SW480 (cell line): Measurements from ENCODE around the gene TIE1.

ENCODE experiments used
- DNase-seq: peaks from one replicate; pipeline ENCODE4 v3.0.0-alpha.2; 2016; ENCODE audit warnings: low spot score

Gene TIE1

DNA sequence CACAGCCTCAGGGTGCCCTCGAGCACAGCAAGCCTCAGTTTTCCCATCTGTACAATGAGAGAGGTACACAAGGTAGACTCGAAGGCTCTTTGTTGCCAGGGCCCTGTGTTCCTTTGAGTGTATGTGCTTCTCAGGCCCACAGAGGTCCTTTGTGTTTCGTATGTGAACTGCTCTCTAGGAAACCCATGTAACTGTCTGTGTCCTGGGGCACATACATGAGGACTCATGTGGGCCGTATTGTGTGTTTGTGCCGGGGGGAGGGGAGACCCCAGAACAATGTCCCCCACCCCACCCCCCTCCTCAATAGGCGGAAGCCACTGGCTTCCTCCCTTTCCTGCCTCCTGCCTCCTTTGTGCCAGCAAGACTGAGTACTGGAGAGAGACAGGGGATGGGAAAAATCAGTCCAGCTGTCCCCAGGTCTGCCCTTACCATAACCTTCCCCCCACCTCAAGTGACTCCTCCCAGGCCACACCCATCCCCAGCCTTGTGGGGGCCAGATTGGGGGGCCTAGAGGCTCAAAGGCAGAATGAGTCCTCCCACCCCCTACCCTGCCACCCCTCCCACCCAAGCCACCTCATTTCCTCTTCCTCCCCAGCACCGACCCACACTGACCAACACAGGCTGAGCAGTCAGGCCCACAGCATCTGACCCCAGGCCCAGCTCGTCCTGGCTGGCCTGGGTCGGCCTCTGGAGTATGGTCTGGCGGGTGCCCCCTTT, at the start of gene TIE1:
Gene TIE1, plus strand, starts transcription at position 605 of the 717 bp plus-strand sequence. Its CDS starts 90 bp downstream, at position 695.
- no peak for DNase-seq

DNA sequence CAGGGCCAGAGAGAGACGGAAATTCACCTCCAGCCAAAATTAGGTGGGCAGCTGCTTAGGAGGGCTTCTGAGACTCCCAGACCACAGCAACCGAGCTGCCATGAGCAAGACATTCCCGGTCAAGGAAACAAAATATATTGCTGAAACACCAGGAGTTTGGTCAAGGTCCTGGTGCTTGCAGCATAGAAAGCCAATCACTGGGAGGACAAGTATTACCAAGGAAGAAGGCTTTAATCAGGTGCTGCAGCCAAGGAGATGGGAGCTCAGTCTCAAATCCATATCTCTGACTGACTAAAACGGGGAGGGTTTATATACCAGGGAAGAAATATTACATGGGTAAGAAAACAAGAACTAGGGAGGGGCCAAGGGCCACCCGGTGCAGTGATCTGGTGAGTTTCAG, 49.8 kb upstream of the TIE1 start:
- DNase-seq: no peak

DNA sequence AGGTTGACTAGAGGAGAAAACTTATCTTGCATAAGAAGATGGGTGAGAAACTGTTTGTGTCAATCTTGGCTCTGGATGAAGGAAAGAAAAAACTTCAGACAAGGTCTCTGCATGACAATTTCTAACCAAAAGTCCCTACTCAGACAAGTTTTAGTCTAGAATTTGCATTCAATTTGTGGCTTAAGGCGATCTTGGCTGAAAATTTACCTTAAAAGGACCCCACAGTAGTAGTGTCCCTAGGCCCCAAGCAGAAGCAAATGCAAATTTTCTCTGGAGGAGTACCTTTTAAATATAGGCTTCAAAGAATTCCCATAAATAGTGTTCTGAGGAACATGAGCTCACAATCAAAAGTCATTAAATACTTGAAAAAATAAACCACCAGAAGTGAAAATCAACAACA, 48.6 kb upstream of the TIE1 start:
- DNase-seq: no peak

DNA sequence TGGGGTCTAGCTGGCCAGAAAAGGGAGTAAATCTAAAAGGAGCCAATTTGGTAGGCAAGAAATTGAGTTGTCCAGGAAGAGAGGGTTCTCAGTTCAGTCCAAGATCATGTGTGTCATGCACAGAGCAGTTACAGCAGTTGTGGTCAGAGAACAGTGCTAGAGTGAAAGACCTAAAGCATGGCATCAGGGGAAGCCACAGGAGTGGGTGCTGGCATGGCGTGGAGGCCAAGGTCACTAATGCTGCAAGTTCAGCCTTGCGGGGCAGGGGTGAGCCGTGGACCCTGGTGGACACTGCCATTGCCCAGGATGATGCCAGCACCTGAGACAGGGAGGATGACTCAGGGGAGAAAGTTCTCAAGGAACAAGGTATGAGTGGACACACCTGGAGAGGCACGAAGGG, 47.6 kb upstream of the TIE1 start:
- no peak for DNase-seq

DNA sequence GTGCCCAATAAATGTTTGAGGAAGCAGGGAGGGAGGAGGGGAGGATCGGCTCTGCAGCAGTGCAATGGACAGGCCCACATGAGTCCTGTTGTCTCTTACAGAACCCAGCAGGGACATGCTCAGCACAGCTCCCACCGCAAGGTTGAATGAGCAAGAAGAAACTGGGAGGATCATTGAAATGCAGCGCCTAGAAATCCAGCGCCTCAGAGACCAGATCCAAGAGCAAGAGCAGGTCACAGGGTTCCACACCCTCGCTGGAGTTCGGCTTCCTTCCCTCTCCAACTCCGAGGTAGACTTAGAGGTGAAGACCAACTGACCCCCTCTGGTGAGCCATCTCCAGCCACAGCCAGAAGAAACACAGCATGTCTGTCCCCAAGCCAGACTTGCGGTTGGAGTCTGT, 46.9 kb upstream of the TIE1 start:
- no peak for DNase-seq

DNA sequence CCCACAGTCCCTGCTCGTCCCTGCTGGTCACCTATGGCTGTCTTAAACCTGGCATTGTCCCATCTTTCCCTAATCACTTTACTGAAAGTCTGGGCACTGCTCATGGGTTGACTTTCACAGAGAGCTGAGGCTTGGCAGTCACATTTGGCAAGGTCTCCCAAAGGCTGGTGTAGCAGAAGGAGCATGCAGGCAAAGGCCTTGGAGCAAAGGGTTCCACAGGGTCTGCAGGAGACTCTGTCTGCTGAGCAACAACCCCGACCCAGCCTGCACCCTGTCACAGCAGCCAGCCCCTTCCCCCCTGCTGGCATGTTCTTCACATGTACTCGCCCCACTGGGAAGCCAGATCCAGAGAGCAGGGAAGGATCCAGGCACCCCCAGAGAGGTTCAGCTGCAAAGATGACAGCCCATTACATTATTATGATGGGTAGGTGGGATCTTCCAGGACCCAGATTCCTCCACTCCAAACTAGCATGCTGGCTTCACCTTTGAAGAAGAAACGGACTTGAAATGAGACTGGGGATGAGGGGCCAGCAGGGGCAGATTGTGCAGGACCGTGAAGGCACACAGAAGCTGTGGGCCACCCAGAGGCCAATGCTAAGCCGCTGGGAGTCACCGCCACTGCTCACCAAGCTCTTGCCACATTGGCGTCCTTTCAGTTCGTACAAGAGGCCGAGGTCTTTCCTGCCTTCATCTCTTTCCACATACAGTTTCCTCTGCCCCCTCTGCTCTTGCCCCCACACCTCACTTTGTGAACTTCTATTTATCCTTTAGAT, 45.2 kb upstream of the TIE1 start:
- DNase-seq: no peak

DNA sequence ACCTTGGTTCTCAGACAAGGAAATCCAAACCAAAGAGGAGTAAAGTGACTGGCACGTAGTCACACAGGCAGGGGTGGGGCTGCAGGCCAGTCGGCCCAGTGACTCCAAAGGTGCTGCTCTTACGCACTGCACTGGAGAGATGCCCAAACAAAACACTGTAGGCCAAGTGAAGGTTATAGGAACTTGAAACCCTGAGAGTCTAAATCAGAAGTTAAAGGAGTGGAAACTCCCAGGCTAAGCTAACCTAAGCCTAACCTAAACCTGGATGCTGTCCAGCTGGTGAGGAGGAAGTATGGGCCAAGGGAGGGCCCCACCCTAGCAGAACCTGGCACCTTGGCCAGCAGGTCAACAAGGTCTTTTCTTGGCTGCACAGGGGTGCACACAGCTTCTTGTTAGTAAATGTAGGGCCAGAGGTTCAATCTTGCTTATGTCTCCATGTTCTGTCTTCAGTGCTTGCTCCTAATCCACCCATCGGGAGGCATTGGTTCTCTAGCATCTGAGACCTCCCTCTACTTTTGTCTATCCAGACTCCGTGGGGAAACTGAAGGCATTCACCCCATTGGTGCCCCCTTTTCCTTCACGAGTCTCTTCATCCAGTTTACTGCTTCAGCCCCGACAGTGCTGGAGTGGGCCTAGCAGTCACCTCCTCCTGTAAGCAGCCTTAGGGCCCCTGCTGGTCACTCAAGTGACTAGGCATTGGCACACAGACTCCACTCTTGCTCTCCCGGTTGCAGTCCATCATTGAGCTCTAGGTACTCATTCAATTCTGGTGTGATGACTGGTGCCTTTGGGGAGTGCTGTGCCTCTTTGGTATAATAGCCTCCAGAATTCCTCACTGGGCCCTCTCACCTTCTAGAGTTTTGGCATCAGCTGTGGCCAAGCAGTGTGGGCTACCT, 43.9 kb upstream of the TIE1 start:
- DNase-seq: no peak

DNA sequence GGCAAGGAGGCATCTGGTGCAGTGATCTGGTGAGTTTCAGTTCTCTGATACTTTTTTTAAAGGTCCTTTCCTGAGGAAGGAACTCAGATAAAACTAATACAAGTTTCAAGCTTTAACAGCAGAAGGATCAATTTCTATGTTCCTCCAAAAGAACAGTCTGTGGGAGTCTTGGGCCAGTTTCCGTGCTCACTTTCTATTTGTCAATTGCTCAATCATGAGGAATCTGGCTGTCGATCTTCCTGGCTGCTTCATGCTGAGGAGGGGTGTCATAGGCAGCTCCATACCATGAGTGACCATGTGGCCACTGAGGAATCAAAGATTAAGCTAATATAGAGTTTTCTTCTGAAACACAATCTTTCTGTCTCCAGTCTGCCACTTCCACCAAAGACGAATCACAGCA, 42.4 kb upstream of the TIE1 start:
- no peak for DNase-seq

DNA sequence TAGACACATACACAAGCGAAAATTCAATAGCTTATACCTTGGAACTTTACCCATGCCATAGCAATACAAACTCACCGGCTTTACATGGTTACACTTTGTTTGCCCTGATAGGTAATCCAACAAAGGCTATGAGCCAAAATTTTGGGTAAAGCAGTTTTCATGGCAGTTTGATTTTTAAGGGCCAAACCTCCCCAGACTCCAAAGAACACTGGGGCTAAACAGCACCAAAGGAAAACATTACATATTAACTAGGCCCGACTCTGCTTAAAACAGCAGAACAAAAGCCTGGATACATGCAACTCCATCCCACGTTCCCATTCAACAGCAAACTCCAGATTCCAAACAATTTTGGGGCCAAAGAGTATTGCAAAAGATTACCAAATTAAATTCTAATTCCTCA, 35.4 kb upstream of the TIE1 start:
- DNase-seq: no peak

DNA sequence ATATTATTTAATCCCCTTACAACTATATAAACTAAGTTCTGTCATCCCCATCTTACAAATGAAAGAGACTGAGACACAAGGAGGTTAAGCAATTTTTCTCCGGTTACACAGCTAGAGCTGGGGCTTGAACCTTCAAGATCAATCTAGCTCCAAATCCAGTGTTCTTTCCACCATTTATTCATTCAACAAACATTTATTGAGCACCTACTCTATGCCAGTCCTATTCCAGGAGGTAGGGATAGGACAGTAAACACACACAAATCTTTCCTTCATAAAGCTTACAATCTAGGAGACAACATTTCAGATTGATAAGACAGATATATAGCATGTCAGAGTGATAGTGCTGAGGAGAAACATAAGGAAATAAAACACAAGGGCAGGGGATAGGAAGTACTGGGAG, 33.9 kb upstream of the TIE1 start:
- no peak for DNase-seq

DNA sequence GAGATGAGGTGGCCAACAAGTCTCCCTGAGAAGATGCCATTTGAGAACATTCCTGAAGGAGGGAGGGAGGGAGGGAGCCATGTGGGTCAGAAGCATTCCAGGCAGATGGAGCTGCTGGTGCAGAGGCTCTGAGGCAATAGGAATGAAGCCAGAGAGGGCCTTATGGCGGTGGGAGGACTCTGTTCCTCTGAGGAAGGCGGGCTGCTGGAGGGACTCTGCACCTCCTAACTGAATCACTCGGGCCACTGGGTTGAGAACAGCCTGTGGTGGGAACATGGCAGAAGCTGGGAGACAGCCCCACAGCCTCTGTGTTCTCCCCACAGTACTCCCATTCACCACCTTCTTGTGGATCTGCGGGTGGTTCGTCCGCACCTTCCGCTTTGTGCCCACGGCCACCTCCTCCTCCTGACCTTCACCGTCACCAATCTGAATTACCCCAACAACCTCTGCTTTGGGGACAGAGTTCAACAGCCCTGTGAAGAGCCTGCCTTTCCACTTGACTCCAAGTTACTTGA, 33.4 kb upstream of the TIE1 start:
- no peak for DNase-seq

DNA sequence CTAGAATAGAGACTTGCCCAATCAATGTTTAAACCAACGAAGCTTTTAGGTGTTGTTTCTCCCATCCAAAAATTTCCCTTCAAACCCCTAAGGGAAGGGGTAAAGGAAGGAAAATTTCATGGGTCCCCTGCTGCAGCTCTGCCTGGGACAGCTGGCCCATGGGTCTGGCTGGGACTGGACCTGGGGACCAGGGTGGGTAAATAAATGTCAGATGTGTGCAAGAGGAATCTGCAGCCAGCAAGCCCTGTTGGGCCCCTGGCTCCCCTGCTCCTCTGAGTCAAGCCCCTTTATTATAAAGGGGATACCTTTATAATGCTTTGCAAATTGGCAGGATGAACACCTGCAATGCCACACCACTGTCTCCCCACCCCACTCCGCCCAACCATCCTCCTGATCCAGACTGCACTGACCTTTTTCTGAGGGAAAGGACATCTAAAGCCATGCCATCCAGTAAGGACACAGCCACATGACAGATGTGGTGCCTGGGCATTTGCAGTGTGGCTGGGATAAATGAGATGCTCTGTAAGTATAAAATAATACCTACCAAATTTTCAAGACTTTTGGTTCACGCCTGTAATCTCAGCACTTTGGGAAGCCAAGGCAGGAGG, 32.9 kb upstream of the TIE1 start:
- no peak for DNase-seq

DNA sequence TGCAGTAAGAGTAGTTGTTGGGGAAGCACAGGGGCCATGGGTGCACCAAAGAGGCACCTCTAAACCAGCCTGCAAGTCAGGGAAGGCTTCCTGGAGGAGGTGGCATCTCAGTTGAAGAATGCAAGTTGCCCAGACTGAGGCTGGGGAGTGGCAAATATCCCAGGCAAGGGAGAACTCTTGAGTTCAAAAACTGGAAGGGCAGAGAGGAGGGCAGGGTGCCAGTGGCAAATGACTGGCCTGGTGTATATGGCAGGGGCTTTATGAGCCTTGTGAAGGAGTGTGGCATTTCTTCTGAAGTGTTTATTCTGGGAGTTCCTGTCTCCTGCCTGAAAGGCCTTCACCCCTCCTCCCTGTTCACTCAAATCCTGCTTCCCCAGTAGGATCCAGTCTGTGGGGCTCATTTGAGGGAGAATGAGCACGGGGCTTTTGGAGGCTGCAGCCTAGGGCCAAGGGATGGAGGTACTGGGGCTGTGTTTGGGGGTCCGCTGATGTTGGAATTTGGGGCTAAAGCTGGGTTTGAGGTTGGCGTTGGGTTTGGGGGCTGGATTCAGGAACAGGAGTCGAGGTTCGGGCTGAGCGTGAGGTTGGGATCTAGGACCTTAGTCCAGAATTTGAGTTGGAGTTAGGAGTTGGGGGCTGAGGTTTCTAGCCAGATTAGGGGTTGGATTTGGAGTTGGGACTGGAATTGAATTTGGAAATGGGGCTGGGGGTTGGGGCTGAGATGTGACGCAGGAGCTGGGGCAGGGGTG, 31.0 kb upstream of the TIE1 start, which contains the start of gene TMEM125:
Gene TMEM125, plus strand, starts transcription at position 357 of the 749 bp plus-strand sequence. CDS start 2,740 bp downstream, outside the sequence.
- DNase-seq: no peak

DNA sequence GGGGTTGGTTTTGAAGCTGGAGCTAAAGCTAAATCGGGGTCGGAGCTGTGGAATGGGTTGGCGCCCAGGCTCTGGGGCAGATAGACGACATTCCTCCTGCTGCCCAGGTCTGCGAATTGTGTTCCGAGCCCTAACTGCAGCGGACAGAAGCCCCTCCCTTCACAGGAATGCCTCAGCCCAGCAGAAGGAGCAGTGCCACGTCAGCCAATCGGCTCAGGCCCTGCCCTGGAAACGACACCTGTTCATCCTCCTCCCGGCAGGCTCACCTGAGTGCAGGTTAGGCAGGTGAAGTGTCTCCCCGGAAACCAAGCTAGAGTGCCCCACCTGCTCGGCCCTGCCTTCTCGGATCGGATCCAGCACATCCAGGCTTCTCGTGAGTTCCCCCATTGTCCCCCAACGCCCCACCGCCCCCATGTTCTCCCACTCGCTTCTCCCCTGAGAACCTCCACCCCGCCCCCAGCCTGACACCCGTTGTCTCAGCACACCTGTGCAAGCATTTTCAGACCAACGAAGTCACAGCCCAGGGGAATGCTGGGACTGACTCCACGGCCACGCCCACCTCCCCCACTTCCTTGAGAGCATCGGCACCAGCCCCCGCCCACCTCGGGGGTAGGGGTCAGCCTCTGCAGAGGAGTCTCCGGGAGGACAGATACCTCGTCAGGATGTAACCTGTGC, 30.2 kb upstream of the TIE1 start:
- peak; percentile 85 for DNase-seq

DNA sequence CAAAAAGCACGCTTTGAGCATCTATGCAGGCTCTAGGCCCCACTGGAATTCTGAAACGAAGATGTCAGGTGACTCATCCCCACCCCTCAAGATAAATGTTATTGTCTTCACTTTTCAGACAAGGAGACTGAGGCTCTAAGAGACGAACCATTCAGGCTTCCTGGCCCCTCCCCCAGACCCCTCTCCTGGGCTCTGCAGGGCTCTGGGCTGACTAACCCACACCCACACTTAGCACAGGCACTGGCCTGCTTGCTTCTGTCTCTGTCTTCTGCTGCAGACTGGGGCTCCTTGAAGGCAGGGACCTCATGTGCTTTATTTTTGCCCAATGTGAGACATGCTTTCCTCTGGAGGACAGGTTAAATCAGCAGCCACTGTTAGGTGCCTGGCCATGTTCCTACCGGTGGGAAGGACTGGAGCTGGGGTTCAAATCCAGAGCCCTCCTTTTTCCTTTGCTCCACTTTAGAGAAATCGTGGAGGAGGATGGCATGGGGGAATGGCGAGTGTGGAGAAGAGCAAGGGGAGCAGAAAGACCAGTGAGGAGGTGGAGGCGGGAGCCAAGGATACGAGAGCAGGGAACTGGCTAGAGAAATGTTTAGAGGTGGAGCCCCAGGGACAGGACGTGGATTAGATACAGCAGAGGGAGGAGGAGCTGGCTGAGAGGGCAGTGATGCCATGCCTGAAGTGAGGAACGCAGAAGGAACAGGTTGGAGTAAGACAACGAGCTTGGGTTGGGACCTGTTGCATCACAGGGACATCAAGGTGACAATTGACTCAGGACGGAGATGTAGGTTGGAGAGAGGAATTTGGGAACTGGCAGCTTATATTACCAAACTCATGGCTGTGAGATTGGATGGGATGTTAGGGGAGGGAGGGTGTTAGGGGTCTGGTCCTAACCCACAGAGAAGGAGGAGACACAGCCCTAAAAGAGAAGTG, 29.3 kb upstream of the TIE1 start:
- no peak for DNase-seq

DNA sequence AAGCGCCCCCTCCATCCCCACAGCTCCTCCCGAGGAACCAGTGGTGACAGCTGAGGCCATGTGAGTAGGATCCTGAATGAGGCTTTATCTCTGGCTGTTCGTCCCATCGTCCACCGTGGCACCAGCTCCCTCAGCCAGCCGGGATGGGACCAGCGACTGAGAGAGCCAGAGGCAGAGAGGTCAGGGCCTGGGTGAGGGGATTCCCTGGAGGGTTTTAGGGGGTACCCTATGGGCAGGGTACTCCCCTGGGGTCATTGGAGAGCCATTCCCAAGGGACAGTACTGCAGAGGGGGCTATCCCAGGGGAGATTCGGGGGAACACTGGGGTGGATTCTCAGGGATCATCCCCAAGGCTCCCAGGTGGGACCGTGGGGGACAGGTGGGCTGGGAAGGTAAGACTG, 28.6 kb upstream of the TIE1 start:
- no peak for DNase-seq

DNA sequence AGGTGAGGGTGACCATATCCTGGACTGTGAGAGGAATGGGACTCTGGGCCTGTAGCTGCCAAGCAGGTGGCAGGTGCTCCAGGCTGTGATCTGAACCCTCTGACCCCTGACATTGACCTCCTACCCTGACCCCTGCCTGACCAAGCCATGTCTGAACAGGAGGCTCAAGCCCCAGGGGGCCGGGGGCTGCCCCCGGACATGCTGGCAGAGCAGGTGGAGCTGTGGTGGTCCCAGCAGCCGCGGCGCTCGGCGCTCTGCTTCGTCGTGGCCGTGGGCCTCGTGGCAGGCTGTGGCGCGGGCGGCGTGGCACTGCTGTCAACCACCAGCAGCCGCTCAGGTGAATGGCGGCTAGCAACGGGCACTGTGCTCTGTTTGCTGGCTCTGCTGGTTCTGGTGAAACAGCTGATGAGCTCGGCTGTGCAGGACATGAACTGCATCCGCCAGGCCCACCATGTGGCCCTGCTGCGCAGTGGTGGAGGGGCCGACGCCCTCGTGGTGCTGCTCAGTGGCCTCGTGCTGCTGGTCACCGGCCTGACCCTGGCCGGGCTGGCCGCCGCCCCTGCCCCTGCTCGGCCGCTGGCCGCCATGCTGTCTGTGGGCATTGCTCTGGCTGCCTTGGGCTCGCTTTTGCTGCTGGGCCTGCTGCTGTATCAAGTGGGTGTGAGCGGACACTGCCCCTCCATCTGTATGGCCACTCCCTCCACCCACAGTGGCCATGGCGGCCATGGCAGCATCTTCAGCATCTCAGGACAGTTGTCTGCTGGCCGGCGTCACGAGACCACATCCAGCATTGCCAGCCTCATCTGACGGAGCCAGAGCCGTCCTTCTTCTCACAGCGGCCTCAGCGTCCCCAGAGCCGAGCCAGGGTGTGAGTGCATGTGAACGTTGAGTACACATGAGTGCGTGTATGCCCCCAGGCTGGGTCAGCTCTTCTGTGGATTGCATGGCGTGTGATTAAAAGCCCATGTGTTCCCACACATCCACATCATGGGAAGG, 27.9 kb upstream of the TIE1 start:
- no peak for DNase-seq

DNA sequence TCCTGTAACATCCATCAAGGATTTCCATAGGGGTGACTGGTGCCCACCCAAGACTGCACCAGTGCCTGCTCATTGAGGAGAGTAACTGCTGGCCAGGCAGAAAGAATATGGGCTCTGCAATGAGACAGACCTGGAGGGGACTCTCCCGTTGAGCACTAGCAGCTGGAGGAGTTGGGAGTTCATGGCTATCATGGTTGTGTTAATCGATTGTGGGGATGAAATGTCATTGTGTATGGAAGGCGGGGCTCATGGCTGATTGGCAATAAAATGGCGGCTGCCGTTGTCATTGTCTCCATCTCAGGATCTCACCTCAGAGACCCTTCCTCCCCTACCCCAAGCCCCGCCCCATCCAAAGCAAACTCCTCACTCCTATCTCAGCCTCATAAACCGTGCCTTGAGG, 27.1 kb upstream of the TIE1 start:
- DNase-seq: no peak
